ENCODE measurements around the gene FSTL5. TPM values are rescaled to one million over a fixed set of nuclear protein-coding genes. Genes with fewer than 3 reads are reported as not detected.

The FSTL5 gene
- total and polyA plus RNA-seq, 9 of the 15 experiments (the other 6 are each of a cell fraction or from before 2014, with no cell fraction given) = 0.09 to 3.1 (median 0.50) TPM; not detected in 1

DNA sequence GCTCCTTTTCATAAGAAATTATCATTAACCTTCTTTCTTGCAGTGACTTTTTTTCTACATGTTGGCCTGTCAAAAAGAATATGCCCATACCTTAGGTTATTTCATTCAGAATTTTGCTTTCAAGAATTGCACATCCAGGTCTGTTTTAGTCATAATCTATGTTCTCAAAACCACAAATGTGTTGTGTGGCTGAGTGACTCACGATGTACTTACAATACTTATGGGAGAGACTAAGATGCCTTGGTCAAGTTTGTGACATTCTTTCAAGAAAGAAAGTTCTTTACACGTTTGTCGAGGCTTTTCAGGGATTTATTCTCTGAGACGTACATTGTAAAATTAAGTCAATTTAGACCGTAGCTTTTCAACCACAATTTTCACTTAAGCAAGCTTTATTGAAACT, 396.7 kb downstream of the FSTL5 start:
- ATAC-seq = no peak
- no peak overlapping the region for H3K4me3 ChIP-seq
- no peaks in the 10 kb centered on the region for H3K9me1 ChIP-seq (ENCODE audit: control insufficient read depth, insufficient read depth, low read length)
- no peak overlapping the region for H3K9ac ChIP-seq (ENCODE audit: insufficient read depth in 1 of 2, low read depth in 2 of 2, low read length in 2 of 2)
- no peak for FAIRE-seq
- H2AFZ ChIP-seq (ENCODE audit: low read depth, low read length) = no peak overlapping the region
- TF ChIP-seq, protein P1, sequence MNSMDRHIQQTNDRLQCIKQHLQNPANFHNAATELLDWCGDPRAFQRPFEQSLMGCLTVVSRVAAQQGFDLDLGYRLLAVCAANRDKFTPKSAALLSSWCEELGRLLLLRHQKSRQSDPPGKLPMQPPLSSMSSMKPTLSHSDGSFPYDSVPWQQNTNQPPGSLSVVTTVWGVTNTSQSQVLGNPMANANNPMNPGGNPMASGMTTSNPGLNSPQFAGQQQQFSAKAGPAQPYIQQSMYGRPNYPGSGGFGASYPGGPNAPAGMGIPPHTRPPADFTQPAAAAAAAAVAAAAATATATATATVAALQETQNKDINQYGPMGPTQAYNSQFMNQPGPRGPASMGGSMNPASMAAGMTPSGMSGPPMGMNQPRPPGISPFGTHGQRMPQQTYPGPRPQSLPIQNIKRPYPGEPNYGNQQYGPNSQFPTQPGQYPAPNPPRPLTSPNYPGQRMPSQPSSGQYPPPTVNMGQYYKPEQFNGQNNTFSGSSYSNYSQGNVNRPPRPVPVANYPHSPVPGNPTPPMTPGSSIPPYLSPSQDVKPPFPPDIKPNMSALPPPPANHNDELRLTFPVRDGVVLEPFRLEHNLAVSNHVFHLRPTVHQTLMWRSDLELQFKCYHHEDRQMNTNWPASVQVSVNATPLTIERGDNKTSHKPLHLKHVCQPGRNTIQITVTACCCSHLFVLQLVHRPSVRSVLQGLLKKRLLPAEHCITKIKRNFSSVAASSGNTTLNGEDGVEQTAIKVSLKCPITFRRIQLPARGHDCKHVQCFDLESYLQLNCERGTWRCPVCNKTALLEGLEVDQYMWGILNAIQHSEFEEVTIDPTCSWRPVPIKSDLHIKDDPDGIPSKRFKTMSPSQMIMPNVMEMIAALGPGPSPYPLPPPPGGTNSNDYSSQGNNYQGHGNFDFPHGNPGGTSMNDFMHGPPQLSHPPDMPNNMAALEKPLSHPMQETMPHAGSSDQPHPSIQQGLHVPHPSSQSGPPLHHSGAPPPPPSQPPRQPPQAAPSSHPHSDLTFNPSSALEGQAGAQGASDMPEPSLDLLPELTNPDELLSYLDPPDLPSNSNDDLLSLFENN (IDR thresholded peaks at IDR 0.05; ENCODE audit: low read depth in 2 of 2, low read length in 2 of 2) = no peak
- TF ChIP-seq CSDE1 (IDR thresholded peaks at IDR 0.05) (no peak), ZNF165 (CRISPR knock-in tag; IDR thresholded peaks at IDR 0.05; ENCODE audit: borderline replicate concordance) (no peak), KAT8 (IDR thresholded peaks at IDR 0.05; ENCODE audit: low read depth) (no peak), ZNF764 (CRISPR knock-in tag; IDR thresholded peaks at IDR 0.05; ENCODE audit: low read depth) (no peak), PRMT5 (CRISPR knock-in tag; IDR thresholded peaks at IDR 0.05) (no peak)
- in situ Hi-C loops (cut with MboI) (no loop called here), intact Hi-C loops (cut with micrococcal nuclease) (no loop called here)
- H3K27ac ChIP-seq (ENCODE audit: extremely low read depth, low read depth, low read length) = no peak overlapping the region
- ChIA-PET CTCF (ENCODE audit: low intra/inter-chr PET ratio) (no interaction called here), POLR2A (no interaction called here)
- H3K36me3 ChIP-seq (ENCODE audit: control insufficient read depth, insufficient read depth, low read length) = no peaks in the 10 kb centered on the region
- H3K79me2 ChIP-seq (ENCODE audit: control insufficient read depth, insufficient read depth, low read length) = no peaks in the 10 kb centered on the region
- no TSS peak for BruUV-seq (replicated peaks)
- H4K20me1 ChIP-seq (replicated peaks; ENCODE audit: control insufficient read depth, insufficient read depth, low read length) = no peaks in the 10 kb centered on the region
- DNase-seq (ENCODE audit: extremely low read depth in 1 of 4, low spot score in 3 of 4) = no peak
- H3K9me3 ChIP-seq (replicated peaks; ENCODE audit: control insufficient read depth, insufficient read depth, low read depth, low read length) = no peaks in the 10 kb centered on the region
- no peaks in the 10 kb centered on the region for H3K27me3 ChIP-seq (ENCODE audit: control insufficient read depth in 2 of 2, insufficient read depth in 2 of 2, low read length in 2 of 2)
- no peaks in the 10 kb centered on the region for H3K4me1 ChIP-seq (replicated peaks in 1 of 2; ENCODE audit: control insufficient read depth in 2 of 2, insufficient read depth in 2 of 2, low read length in 2 of 2)
- H3K4me2 ChIP-seq (ENCODE audit: insufficient read depth, low read length) = no peak overlapping the region
- WGBS (ENCODE audit: insufficient coverage, low coverage, missing lambda C conversion rate) = 0% methylated on average over 4 of the region's 5 CpGs
